Measurements from ENCODE around the gene ZNF248.

Gene ZNF248

GRCh38 chr10:37819797-37820196 is 37.6 kb downstream of the ZNF248 start:
- DNase-seq: no peak

GRCh38 chr10:37816290-37816689 is 41.1 kb downstream of the ZNF248 start:
- no peak for DNase-seq

- no peak for DNase-seq
Measured at GRCh38 chr10:37813763-37814162, 43.6 kb downstream of the ZNF248 start.

GRCh38 chr10:37812290-37812689 is 45.1 kb downstream of the ZNF248 start:
- DNase-seq: no peak

GRCh38 chr10:37803269-37803668 is 54.1 kb downstream of the ZNF248 start:
- no peak for DNase-seq

GRCh38 chr10:37801557-37801956 is 55.9 kb downstream of the ZNF248 start:
- DNase-seq: no peak

GRCh38 chr10:37794305-37794976 is 63.0 kb downstream of the ZNF248 start:
- DNase-seq: no peak

GRCh38 chr10:37789590-37789989 is 67.8 kb downstream of the ZNF248 start:
- no peak for DNase-seq

GRCh38 chr10:37784678-37785077 is 72.7 kb downstream of the ZNF248 start:
- no peak for DNase-seq

GRCh38 chr10:37780536-37780935 is 76.9 kb downstream of the ZNF248 start:
- no peak for DNase-seq

GRCh38 chr10:37777056-37777455 is 80.4 kb downstream of the ZNF248 start:
- no peak for DNase-seq

- DNase-seq: no peak
Measured at GRCh38 chr10:37775612-37776011, 81.8 kb downstream of the ZNF248 start.

- no peak for DNase-seq
Measured at GRCh38 chr10:37774351-37774750, 83.1 kb downstream of the ZNF248 start.

- no peak for DNase-seq
Measured at GRCh38 chr10:37765216-37765615, 92.2 kb downstream of the ZNF248 start.

GRCh38 chr10:37763132-37763531 is 94.3 kb downstream of the ZNF248 start:
- DNase-seq: no peak

- no peak for DNase-seq
Measured at GRCh38 chr10:37762287-37762686, 95.1 kb downstream of the ZNF248 start.

GRCh38 chr10:37760817-37761216 is 96.6 kb downstream of the ZNF248 start:
- no peak for DNase-seq

GRCh38 chr10:37758074-37758473 is 99.3 kb downstream of the ZNF248 start:
- DNase-seq: no peak

- DNase-seq: no peak
Measured at GRCh38 chr10:37754538-37755323, 102.7 kb downstream of the ZNF248 start.

GRCh38 chr10:37752334-37752875 is 105.0 kb downstream of the ZNF248 start:
- DNase-seq: no peak

- no peak for DNase-seq
Measured at GRCh38 chr10:37748170-37748569, 109.2 kb downstream of the ZNF248 start.

GRCh38 chr10:37747081-37747480 is 110.3 kb downstream of the ZNF248 start:
- no peak for DNase-seq

- DNase-seq: no peak
Measured at GRCh38 chr10:37741831-37742230, 115.6 kb downstream of the ZNF248 start.

GRCh38 chr10:37739181-37739580 is 118.2 kb downstream of the ZNF248 start:
- DNase-seq: no peak
